Activated CD8-positive, alpha-beta memory T cell treated with anti-CD3 and anti-CD28 coated beads for 1 hour (primary cell): Measurements from ENCODE around the gene EFTUD2.
"Not testable (repeated sequence)": the region's sequence is repeated elsewhere in the genome, so short reads cannot be mapped to it uniquely, and the experiment has no call there.

Experiments used
- DNase-seq, 2 donors: peaks; one replicate each; pipeline ENCODE4 v3.0.0-alpha.2; 2020; ENCODE audit warnings: low read depth in 1 of 2; ENCODE audit errors: extremely low read depth in 1 of 2

Gene EFTUD2

DNA sequence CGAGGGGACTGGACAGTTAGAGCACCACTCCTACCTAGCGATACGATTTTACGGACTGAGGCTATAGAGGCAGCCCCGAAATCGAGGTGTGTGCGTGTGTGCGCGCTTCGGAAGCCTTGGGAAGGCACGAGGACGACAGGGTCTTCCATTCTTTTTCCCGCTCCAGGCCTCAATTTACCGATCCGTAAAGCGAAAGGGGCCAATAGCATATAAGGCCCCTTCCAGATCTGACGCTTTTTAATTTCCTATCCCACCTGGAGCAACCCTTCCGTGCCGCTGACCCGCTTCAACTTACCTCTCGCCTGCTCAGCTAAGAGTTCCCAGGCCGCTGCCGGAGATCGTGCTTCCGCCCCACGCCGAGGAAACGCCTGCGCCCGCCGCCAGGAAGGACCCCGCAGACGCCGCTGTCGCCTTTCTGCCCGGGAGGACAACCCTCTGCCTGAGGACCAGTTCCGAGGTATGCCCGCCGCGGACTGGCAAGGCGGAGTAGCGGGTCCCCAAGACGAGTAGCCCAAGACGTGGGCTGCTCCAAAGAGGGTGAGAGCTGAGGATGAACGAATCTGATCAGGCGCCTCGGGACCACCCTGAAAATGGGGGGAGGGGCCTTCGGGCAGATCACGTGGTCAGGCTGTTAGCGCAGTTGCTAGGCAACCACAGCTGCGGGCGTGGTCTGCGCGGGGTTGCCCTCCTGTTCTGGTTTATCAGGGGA, at the start of gene EFTUD2:
TSS of gene EFTUD2 (minus strand) at position 372 of the 709 bp plus-strand sequence. CDS start 4,924 bp downstream, outside the sequence.
- peak; percentile 83 to 87 for DNase-seq

DNA sequence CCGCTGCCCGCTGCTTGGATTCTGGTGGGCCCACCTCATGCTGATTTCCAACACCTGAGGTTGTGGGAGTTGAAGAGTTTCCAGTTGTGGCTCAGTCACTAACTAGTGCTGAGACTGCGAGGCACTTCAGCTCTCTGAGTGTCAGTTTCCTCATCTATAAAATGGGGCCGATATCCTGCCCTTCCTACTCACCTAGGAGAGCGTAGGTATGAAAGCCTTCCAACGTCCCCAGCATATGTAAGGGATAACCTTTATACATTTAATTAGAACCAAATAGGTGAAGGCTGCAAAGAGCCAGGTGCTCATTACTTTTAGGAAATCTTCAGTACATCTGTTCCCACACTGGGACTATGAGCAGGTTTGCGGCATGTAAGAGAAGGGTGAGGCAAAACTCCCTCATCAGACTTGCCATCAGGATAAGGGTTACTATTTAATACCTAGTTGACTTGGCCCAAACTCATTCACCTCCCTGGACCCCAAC, 49.1 kb upstream of the EFTUD2 start:
- DNase-seq, result no peak

DNA sequence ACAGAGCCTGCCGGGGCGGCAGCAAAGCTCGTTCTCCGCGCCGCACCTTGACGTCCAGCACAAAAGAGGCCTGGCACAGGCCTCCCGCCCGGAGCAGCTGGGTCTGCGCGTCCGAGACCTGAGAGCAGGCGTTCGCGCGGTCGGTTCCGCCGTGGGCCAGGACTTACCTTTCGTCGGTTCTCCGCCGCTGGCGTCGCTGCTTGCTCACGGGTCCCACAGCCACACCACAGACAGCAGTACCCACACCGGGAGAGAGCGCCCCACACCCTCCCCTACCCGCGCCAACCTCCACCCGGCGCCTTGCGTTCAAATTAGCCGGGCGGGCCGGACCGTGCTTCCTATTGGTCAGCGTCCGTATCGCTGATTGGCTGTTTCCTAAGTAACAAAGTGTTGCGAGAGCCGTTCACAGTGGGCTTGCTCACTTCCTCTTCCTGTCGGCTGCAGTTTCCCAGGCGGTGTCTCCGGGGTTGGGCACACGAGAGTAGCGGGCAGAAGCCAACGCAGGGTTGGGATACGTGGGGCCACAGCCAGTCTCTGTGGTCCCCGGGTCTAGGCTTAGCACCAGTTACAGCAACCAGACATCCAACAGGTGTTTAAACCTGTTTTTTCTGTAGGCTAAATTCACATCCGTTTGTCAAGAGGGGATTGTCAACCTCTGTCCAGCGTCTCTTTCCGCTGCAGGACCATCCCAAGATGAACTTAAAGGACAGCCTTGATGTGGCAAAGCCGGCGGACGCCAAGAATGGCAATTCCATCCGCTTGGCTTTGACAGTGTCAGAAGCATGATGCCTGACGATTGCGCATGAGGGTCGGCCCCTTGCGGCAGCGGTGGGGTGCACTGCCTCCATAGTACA, 48.4 kb upstream of the EFTUD2 start, which contains the start of gene KIF18B:
TSS of gene KIF18B (minus strand) at position 313 of the 854 bp plus-strand sequence. CDS start 11,429 bp downstream, outside the sequence.
- DNase-seq, result peak; percentile 68 to 70

DNA sequence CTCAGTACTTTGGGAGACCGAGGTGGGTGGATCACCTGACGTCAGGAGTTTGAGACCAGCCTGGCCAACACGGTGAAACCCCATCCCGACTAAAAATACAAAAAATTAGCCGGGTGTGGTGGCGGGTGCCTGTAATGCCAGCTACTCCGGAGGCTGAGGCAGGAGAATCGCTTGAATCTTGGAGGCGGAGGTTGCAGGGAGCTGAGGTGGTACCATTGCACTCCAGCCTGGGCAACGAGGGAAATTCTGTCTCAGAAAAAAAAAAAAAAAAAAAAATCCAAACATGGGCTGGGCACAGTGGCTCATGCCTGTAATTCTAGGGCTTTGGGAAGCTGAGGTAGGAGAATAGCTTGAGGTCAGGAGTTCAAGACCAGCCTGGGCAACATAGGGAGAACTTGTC, 46.4 kb upstream of the EFTUD2 start:
- not testable (repeated sequence) for DNase-seq

DNA sequence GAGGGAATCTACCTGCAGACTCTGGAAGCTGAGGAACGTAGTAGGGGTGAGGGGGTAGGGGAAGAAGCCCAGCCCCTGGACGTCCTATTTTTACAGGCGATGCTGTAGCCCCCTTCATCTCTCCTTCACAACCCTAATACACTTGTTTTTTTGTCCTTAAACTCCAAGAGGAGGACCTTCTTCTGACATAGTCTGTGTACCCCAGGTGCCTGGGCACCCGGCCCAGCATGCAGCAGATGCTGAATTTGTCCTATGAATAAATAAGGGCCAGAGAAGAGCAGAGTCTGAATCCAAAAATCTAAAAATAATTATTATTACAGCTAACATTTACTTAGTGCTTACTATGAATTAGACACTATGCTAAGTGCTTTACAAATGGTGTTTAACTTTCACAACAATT, 43.2 kb upstream of the EFTUD2 start:
- DNase-seq, result no peak

DNA sequence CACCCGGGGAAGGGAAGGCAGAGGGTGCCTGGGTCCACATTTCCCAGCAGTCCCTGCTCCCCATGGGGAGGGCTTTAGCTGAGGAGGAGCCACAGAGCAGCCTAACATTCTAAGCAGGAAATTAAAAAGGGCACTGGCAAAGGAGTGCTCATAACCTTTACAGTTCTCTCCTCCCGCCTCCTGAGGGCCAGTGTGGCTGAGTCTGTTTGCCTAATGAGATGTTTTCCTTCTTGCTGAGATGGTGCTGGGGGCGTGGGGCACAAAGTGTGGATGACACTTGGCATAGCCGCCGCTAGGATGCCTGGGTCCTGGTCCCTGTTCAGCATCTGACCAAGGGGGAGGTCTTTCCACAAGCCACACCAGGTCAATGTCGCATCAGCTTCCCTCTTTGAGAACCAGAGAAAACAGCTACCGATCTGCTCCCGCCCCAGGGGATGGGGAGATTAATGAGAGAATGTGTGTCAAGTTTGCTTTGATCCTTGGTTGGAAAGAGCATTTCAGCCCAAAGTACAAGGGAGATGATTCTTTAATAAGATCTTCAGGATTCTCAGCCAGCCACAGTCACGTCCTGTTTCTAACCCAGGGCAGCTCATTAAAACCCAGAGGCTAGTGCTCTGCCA, 42.6 kb upstream of the EFTUD2 start:
- no peak for DNase-seq

DNA sequence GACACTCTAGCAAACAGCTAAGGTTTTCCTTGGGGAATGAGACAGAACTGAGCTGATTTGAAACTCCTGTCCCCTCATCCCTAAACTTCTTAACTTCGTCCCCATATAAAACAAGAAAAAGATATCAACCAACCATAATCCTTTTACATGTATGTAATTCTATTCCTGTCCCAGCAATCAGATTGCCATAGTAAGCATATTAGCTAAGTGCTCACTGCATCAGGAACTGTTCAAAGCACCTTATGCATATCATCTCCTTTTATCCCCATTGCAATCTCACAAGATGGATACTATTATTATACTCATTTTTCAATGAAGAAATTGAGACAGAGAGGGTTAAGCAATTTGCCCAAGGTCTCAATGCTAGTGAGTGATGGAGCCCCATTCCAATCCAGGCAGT, 41.5 kb upstream of the EFTUD2 start:
- DNase-seq, result no peak

DNA sequence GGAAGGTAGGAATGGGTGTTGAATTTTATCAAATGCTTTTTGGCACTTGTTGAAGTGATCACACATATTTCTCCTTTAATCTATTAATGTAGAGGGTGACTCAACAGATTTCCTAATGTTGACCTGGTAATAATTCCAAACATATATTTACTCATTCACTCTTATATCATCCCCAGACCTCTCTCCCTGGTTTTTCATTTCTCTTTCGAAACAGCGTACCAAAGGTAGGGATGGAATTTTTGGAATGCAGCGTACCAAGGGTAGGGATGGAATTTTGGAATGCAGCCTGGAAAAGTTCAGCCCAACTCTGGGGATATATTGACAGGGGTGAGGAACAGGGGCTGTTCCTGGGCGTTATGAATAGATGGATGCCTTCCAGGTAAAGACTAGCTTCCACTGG, 41.1 kb upstream of the EFTUD2 start:
- DNase-seq, result no peak

DNA sequence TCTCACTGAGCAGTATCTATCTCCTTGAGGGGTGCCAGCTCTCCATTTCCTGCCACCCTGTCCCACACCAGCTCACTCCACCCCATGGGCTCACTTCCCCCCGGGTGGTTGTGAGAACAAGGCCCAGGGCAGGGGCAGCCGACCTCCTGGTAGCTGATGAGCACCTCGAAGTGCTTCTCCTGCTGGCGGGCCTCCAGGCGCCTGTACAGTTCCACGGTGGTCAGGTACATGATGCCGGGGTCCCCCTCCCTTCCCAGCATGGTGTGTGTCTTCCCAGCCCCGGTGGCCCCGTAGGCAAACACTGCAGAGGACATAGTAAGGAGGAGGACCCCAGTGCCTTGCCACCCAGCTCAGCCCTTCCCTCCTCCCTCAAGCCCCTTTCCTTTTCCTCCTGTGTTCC, 35.9 kb upstream of the EFTUD2 start:
- DNase-seq, result no peak

DNA sequence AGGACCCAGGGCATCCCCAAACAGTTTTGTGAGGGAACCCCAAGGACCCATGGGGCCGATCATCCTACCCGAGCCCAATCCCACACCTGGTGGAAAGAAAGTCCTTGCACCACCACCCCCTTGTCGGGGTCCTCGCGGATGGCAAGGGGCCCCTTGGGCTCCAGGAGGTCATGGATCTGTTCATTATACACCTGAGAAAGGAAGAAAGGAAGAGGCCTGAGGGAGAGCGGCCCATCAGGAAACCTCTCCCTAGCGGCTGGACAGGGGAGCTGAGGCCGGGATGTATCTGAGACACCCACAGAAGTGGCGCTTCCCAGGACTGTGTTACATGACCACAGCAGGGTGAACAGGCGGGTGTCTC, 35.5 kb upstream of the EFTUD2 start:
- DNase-seq, result no peak

DNA sequence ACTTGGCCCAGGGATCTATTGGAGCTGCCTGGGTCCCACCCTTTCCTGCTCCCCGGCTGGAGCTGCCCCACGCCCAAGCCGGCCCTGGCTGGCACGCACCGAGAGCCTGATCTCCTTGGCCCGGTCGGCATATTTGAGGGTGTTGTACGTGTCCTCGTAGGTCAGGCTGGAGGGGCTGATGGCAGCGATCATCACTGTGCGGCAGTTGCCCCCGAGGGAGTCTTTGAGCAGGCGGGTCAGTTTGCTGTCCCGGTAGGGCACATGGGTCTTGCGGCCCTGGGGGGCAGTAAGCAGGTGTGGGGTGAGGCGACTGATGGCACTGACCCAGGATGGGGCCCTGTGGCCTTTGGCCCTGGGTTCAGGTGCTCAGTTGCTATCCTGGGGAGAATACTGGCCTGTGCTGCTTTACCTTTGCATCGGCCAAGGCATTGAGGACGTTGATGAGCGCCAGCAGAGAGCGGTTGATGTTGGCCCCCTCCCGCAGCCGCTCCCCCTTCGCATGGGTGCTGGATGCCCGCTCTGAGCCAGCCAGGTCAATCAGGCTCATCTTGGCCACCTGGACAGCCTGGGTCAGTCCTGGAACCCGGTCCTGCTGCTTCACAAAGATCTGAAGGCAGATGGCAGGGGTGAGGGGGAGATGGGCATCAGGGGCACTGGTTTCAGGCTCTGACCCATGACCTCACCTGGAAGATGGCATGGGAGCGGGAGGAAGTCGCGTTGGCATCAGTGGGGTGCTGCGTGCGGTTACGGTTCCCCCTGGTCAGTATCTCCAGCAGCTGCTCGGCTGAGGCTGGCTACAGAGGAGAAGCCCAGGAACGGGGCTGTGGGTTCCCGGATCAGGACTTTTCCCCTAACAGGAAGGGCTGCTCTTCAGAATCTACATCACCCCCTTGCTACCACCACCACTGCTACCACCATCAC, 34.8 kb upstream of the EFTUD2 start:
- no peak for DNase-seq

DNA sequence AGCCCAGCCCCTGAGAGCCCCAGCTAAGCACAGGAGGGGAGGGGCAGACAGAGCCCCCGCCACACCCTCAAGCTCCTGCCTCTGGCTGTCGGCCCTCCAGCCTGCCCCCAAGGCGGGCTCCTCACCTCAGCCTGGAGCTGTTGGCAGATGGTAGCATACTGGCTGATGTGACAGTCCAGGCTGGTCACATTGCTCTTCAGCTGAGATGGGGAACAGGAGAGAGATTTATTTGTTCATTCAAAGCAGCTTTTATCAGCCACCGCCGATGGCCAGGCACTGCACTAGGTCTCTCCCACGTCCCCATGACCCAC, 33.5 kb upstream of the EFTUD2 start:
- no peak for DNase-seq

DNA sequence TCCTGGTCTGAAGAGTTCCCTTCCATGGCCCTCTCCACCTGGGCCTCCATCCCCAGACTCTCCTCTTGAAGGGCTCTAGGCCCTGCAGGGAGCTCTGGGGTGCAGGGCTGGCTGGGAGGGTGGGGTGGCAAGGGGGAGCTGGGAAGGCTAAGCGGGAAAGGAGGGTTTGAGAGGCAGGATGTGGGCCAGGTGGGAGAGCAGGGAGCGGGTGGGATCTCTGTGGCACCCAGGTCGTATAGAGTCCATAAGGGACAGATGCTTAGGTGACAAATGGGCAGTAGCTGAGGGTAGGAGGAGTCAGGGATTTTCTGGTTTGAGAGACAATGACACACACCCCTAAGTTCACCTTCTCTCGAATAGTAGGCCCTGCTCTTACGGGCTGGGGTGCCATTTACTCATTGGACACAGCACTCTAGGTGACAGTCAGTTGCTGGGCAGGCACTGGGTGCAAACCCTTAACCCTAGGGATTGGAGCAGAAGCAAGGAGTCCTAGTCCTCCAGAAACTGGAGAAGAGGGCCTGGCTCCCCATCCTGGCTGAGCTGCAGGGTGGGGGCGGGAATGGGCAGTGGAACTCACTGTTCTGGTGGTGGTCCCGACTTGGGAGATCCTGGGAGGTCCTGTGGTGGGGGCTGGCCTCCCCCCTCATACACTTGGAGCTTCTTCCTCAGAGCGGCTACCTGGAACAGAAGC, 33.0 kb upstream of the EFTUD2 start:
- DNase-seq, result no peak

DNA sequence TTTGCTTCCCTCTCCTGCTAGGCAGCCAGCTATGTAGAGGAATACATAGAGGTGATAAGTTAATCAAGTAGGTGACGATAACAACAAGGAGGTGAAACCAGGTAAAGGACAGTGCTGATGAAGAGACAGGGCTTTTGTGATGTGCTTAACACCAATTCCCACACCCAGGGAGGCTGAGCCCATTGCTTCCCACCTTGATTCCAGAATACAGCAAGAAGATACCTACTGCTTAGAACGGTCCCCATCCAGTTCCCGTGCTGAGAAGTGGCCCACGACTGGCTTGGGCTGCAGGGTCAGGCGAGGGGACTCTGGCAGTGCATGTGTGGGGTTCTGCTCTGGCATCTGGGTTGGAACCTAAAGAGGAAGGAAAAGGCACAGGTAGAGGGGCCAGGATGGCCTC, 32.1 kb upstream of the EFTUD2 start:
- no peak for DNase-seq

DNA sequence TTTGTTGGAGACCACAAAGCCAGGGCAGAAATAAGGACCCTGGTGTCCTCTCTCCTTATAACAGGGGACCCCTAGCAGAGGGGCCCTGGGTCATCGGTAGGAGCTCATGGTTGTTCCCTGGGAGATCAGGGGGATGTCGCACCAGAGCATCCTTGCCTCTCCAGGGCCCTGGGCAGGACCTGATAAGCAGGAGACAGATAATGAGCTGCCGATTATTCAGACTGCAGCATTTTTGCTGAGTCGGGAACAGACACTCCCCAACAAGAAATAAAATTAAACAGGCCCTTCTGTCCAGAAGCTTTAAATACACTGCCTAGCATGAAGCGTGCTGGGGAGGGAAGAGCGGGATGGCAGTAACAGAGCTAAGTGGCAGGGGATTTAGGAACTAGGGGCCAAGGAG, 31.4 kb upstream of the EFTUD2 start:
- no peak for DNase-seq

DNA sequence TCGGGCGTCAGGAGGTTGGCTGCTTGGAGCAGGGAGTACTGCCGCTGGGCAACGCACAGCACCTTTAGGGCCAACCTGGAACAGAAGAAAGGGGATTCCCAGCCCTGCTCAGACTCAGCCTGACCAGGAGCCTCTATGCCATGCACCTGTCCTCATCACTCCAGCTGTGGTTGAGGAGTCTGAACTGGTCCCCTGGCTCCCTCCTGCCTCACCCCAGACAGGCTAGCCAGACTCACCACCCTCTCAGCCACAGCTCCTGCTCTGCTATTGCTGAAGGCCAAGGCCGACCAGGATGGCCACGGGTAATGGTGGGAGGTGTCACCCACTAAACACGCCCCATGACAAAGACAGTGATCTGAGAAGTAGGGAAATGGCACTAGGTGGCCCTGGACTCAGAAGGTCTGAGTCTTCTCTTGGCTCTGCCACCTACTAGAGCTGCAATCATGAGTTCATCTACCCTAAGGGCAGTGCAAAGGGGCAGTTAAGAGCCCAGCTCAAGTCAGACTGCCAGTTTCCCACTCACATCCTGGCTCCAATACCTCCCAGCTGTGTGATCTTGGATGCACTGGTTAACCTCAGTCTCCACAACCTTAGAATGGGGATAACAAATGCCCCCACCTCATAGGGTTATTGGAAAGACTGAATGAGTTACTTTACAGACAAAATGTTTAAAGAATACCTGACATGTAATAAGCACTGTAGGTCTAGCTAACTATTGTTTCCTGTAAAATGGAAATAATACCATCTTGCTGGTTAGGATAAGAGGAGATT, 29.9 kb upstream of the EFTUD2 start:
- DNase-seq, result no peak

DNA sequence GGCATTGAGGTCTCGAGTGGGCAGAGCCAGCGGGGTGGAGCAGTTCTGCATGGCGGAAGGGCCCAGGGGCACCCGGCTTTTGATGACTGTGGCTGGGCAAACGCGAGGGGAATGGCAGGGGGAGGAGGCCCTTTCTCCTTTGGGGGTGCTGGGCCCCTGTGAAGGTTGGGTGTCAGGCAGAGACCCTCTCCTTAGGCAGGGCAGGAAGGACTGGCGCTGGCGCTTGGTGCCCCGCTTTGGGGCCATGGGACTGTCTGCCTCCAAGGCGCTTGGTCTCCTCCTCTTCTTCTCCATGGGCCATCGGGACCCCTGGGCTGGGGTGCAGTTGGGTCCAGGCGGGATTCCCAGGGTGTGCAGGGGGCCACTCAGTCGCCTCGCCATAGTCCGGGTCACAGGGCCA, 28.9 kb upstream of the EFTUD2 start:
- no peak for DNase-seq

DNA sequence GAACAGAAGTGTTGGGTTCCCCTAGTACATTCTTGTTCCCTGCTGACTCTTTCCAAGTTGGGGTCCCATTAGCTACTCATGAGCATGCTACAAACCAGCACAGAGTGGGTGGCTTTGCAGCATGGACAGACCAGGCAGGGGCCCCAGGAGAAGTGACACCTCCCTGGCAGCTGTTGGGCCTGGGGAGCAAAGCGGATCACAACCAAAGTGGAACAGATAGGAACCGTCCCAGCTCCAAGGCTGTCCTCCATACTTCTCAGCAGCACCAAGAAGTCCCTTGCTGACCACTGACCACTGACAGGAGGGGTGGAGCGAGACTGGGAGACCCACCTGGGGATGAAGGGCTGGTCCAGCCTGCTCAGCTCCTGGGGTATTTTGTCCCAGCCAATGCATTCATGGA, 28.5 kb upstream of the EFTUD2 start:
- DNase-seq, result no peak

DNA sequence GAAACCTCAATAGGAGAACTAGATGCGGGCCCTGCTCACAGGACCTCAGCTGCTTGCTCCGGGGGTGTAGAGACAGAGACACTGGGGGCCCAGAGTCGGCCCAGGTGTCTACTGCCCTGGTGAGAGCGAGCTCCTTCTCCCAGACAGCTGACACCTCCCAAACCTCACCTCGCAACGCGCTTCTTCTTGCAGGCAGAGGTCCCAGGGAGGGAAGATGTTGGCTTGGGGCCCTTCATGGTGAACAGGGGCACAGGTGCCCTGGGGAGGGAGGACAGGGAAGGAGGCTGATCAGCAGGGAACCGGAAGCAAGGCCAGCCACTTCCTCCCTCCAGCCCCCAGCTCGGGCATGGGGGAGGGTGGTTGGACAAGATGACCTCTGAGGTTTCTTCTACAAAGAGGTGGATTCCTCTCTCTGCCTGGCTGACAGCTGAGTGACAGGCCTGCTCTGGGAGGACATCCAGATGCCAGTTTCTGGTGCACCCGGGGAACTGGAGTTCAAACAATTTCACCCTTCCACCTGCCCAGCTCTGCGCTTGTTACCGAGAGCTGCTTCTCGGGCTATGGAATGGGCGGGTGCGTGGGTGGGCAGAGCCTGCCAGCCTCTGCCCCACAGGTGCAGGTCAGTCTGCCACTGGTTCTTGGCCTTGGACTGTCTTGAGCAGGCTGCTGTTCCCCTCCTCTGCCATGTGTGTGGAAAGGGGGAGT, 27.7 kb upstream of the EFTUD2 start:
- no peak for DNase-seq
